Erythroblast (primary cell): Measurements from ENCODE around the gene ZNF263.

Experiments used
- DNase-seq, 2 experiments: peaks; one replicate each; lab custom pipeline; 2025; lab: John Stamatoyannopoulos, UW
- GATA1 ChIP-seq: IDR thresholded peaks from 2 replicates; pipeline ENCODE4 v1.6.1; 2011; ENCODE audit warnings: low read depth, mild to moderate bottlenecking, control low read depth, low read length, moderate library complexity
- POLR2A ChIP-seq: IDR thresholded peaks from 2 replicates; pipeline ENCODE4 v1.6.1; 2011; ENCODE audit warnings: mild to moderate bottlenecking, low read length

ZNF263 gene

GRCh38 chr16:3282103-3282729 is 1.1 kb upstream of the ZNF263 start:
- TF ChIP-seq POLR2A (no peak), GATA1 (no peak)

GRCh38 chr16:3283543-3284447 is 504 bp downstream of the ZNF263 start:
- no peak for TF ChIP-seq GATA1
- TF ChIP-seq POLR2A = no peak
- peak; percentile 56 to 58 for DNase-seq

More at GRCh38 chr16:3282103-3282729, 1.1 kb upstream of the ZNF263 start:
- peak in 1 of 2 experiments; percentile 90 for DNase-seq

DNA sequence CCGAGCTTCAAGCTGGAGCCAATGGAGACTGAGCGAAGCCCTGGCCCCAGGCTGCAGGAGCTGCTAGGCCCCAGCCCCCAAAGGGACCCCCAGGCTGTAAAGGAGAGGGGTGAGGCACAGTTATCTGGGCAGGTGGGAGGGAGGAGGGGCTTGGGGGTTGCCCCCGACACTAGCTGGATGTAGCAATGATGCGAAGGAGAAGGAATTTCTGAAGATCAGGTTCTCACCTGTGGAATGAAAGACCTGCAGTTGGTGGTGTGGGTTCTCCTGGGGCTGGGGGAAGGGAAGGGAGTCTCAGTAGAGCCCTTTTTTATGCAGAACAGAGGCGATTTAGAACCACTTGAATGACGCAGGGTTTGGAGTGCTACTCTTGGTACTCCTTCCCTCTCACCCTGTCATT is 1.8 kb downstream of the ZNF263 start:
- no peak for TF ChIP-seq POLR2A
- TF ChIP-seq GATA1 = no peak
- no peak for DNase-seq

GRCh38 chr16:3289998-3290673 is 6.8 kb downstream of the ZNF263 start:
- TF ChIP-seq GATA1 (no peak), POLR2A (no peak)
- DNase-seq = peak; percentile 34 to 40

DNA sequence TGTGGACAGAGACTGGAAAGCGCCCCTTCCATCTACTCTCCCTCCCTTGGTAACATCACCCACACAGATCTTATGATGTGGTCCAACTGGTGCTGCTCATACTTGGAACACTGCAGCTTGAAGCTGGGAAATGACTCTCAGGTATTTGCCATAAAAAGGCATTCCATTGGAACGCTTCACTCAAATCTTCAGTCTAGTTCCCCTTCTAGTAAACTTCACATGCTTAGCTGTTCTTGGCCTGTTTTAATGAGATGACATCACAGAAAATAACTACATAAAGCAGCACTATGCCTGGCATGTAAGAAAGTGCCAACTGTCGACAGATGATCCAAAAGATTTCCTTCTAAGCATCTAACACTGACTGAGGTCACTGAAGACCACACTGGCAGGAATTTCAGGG is 9.3 kb downstream of the ZNF263 start:
- TF ChIP-seq GATA1 = no peak
- no peak for TF ChIP-seq POLR2A
- no peak for DNase-seq

DNA sequence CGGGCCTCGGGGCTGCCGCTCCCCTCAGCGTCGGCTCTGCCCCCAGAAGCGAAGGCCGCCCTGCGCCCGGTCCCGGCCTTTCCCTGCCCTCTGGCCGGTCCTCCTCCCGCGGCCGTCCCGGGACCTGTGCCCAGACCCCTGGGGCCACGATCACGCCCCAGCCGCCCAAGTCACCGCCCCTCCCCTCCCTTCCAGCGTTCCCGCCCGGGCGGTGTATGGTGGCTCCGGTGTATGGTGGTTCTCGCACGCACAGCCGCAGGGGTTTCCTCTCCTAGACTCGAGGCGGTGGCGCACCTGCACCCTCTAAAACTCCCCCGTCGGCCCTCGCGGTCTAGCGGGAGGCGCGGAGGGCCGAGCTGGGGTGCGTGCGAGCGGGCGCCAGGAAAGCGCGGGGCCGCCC is 11.9 kb downstream of the ZNF263 start:
- TF ChIP-seq GATA1 (no peak), POLR2A (no peak)
- DNase-seq = no peak

DNA sequence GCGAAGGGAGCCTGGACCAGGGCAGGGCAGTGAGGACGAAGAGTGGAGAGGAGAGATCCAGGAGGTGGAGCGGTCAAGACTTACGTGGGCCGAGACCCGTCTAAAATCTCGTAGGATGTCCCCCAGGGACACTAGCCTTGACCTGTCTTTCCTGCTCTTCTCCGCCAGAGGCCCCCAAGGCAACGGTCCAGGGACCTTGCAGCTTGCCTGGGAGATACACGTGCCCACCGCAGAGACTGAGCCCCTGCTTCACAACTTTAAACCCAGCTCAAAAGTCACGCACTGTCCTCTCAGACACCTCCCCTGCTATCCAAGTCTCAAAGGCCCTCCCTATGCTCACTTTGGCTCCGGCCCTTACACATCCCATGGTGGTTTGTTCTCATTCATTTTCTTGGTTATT is 12.5 kb downstream of the ZNF263 start:
- no peak for DNase-seq
- no peak for TF ChIP-seq POLR2A
- TF ChIP-seq GATA1 = no peak

- DNase-seq = no peak
- TF ChIP-seq POLR2A = no peak
- no peak for TF ChIP-seq GATA1
These were observed 21.1 kb downstream of the ZNF263 start for GRCh38 chr16:3304370-3304769.

- TF ChIP-seq POLR2A (peak; percentile 93), GATA1 (no peak)
- DNase-seq = peak; percentile 91 to 93
These were observed 22.1 kb downstream of the ZNF263 start, which contains the start of the genes TIGD7 and ZNF75A for GRCh38 chr16:3305109-3306068. TSS of gene TIGD7 (minus strand) at chr16:3305430. CDS start at chr16:3300614, 4,816 bp downstream. TSS of gene ZNF75A (plus strand) at chr16:3305497. CDS start at chr16:3308429, 2,932 bp downstream.

DNA sequence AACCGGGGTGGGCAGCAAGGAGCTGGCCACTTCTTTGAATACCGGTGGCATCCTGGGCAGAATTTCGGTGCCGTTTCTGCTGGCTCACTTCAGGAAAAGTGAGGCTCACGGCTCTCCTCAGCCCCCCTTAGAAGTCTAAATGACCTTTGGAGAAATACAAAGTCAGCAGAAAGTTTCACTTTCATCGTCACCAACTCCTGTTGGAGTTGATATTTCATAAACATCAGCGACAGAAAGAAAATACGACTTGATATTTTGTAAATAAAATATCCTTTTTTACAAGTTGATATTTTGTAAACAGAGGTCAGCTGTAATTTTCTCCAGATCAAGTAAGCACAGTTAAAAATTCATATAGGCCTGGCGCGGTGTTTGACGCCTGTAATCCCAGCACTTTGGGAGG is 22.8 kb downstream of the ZNF263 start:
- TF ChIP-seq POLR2A = no peak
- TF ChIP-seq GATA1 = no peak
- DNase-seq = no peak

- DNase-seq = no peak
- TF ChIP-seq POLR2A (no peak), GATA1 (no peak)
These were observed 28.2 kb downstream of the ZNF263 start for GRCh38 chr16:3311496-3311895.

- TF ChIP-seq POLR2A (peak; percentile 16), GATA1 (no peak)
- DNase-seq = peak; percentile 30 to 53
These were observed 34.2 kb downstream of the ZNF263 start for GRCh38 chr16:3317315-3317999.
